NCI-H146 (cell line): Measurements from ENCODE around the gene CYP3A5.

Experiments
- DNase-seq: peaks from one replicate; lab custom pipeline; 2025; lab: John Stamatoyannopoulos, UW

The CYP3A5 gene

DNA sequence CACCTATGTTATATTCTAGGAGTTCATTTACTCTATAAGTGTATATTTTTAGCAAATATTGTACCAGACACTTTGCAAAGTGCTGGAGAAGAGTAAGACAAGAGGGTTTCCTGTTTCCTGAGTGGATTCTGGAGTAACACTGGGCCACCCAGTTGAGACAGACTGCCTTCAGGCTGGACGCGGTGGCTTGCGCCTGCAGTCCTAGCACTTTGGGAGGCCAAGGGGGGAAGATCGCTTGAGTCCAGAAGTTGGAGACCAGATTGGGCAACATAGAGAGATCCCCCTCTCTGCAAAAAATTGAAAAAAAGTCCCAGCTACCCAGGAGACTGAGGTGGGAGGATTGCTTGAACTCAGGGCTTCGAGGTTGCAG, 63.8 kb downstream of the CYP3A5 start:
- DNase-seq: no peak

DNA sequence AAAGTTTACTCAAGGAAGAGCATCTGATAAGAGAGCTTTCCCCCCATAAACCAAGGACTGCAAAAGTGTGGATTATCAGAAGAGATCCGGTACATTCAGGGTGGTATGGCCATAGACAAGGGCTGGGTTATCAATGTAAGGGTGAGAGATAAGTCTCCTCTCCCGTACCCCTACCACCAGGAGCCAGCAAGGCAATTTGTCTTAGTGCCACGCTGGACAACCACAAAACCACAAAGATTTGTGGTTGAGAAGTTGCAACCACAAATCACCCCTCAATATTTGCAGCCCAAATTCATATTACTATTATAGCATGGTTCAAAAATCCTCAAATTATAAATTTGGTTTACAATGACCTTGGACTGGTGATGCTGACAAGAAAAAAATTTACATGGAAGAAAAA, 65.3 kb downstream of the CYP3A5 start:
- DNase-seq: no peak

DNA sequence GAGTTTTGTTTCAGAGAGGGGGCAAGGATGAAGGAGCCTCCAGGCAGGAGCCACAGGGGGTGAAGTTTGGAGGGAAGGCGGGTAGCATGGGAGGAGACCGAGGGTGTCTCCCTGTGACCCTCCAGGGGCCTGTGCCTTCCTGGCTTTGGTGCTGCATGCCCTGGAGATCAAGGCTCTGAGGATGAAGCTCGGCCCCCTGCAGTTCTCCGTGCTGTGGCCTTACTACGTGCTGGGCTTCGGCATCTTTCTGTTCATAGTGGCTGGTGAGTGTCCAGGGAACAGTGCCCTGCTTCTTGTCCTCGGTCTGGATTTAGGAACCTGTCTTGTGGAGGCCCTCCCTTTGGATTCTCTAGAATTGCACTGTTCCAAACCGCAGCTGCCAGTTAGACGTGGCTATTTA, 72.2 kb downstream of the CYP3A5 start:
- no peak for DNase-seq

DNA sequence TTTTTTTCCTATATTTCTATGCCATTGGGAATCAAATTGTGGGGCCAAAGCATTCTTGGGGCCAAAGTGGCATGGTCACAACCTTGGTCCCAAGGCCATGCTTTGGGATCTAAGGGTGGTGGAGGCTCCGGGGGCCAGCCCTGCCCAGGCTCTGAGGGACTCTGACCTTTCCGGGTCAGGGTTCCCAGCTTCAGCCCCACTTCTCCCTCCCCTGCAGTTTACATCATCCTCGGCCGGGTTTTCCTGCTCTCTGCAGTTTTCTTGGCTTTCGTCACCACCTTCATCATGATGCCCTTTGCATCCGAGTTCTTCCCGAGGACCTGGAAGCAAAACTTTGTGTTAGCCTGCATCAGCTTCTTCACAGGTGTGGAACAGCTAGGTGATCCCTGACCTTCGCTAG, 73.3 kb downstream of the CYP3A5 start:
- DNase-seq: no peak

DNA sequence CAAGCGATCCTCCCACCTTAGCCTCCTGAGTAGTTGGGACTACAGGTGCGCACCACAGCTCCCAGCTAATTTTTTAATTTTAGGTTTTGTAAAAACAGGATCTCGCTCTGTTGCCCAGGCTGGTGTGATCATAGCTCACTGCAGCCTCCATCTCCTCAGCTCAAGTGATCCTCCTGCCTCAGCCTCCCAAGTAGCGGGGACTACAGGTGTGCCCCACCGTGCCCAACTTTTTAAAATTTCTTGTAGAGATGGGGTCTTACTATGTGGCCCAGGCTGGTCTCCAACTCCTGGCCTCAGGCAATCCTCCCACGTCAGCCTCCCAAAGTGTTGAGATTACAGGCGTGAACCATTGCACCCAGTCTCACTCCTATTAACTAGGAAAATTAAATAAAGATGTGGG, 74.3 kb downstream of the CYP3A5 start:
- no peak for DNase-seq

DNA sequence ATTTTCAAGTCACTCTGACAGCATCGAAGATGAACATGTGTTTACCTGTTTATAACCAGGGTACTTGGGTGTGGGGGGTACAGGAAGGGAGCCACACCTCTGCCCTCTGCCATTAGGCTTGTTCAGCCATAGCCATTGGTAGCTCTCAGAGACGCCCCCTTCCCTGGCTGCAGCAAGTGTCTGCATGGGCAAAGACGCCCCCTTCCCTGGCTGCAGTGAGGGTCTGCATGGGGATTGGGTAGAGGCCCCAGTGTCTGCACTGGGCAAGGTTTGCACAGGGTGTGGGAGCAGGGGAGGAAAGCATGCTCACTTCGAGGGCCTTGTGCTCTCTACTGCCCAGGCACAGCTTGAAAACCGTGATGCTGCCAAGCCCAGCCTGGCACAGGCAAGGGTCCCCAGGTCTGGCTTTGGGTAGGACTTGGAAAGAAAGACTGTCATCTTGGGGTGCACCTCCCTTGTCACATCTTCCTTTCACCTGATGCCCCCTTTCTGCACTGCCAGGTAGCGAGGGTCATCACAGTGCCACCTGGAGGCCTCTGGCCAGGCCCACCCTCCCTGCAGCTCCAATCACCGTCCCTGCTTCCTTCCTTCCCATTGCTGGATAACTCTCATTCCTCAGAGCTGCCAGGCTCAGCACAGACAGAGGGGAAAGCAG, 78.0 kb downstream of the CYP3A5 start:
- DNase-seq: no peak

DNA sequence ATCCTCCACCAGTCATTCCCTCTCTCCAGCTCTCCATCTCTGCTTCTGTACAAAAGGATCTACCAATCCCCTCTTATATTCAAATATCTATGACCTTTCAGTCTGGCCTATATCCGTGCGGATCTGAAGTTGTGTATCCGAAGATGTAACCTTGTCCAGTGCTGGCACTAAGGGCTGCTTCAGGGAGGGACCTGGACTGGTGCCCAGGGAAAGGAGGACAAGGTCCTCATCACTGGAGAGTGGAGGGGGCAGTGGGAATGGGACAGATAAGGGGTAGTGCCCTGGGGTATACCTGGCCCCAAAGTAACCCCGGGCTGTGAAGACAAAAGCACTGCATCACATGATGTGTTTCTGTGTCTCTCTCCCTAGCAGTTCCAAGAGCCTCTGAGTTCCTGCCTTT, 80.0 kb downstream of the CYP3A5 start:
- DNase-seq: no peak
